ENCODE measurements around the gene PLXDC1. TPM values are rescaled to one million over a fixed set of nuclear protein-coding genes. Genes with fewer than 3 reads are reported as not detected.
A peak's percentile ranks its signal among the peaks of the same experiment; 100 is the strongest.

PLXDC1 gene
- 2.1 and 2.5 TPM in 2 replicates for total RNA-seq (ENCODE audit: low replicate concordance)

- H3K4me3 Mint-ChIP-seq: peak within 1 kb of the TSS; percentile 98
- Histone ChIP-seq H3K27ac (no peak within 1 kb of the TSS), H3K4me2 (peak within 1 kb of the TSS; percentile 99), H3K36me3 (no peaks in the 10 kb centered on the region), H4K20me1 (ENCODE audit: low read depth) (no peaks in the 10 kb centered on the region), H2AFZ (replicated peaks) (peak within 1 kb of the TSS; percentile 72), H3K4me3 (peak within 1 kb of the TSS; percentile 83), H3K4me1 (peaks cover 8% of the 10 kb centered on the region), H3F3A (ENCODE audit: low read depth) (peaks cover 13% of the 10 kb centered on the region), H3K79me2 (ENCODE audit: low read depth) (no peaks in the 10 kb centered on the region), H3K27me3 (peaks cover 38% of the 10 kb centered on the region), H3K9ac (no peak within 1 kb of the TSS), H3K9me3 (ENCODE audit: low read depth) (no peaks in the 10 kb centered on the region)
- no peak within 1 kb of the TSS for H3K27ac Mint-ChIP-seq
- H3K27me3 Mint-ChIP-seq (ENCODE audit: insufficient read depth, low read depth): peaks cover 68% of the 10 kb centered on the region
- peaks cover 13% of the 10 kb centered on the region for H3K9me3 Mint-ChIP-seq
- peaks cover 7% of the 10 kb centered on the region for H3K36me3 Mint-ChIP-seq
- H3K4me1 Mint-ChIP-seq: peaks cover 27% of the 10 kb centered on the region
- TF ChIP-seq EZH2 (IDR thresholded peaks at IDR 0.05): peak; percentile 50
- TF ChIP-seq, protein P1, sequence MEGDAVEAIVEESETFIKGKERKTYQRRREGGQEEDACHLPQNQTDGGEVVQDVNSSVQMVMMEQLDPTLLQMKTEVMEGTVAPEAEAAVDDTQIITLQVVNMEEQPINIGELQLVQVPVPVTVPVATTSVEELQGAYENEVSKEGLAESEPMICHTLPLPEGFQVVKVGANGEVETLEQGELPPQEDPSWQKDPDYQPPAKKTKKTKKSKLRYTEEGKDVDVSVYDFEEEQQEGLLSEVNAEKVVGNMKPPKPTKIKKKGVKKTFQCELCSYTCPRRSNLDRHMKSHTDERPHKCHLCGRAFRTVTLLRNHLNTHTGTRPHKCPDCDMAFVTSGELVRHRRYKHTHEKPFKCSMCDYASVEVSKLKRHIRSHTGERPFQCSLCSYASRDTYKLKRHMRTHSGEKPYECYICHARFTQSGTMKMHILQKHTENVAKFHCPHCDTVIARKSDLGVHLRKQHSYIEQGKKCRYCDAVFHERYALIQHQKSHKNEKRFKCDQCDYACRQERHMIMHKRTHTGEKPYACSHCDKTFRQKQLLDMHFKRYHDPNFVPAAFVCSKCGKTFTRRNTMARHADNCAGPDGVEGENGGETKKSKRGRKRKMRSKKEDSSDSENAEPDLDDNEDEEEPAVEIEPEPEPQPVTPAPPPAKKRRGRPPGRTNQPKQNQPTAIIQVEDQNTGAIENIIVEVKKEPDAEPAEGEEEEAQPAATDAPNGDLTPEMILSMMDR (IDR thresholded peaks at IDR 0.05): no peak
- DNase-seq (ENCODE audit: low spot score): peak; percentile 69
These were observed at the start of gene PLXDC1 for GRCh38 chr17:39151150-39151942. Gene PLXDC1 (minus strand): TSS chr17:39151637. CDS start chr17:39151437, 200 bp downstream.

- peaks cover 14% of the 10 kb centered on the region for H3K36me3 ChIP-seq
- no peak overlapping the region for H2AFZ ChIP-seq (replicated peaks)
- no peak for DNase-seq (ENCODE audit: low spot score)
- no peaks in the 10 kb centered on the region for H3K9me3 Mint-ChIP-seq
- H4K20me1 ChIP-seq (ENCODE audit: low read depth): peaks cover 21% of the 10 kb centered on the region
- no peaks in the 10 kb centered on the region for H3K9me3 ChIP-seq (ENCODE audit: low read depth)
- peaks cover 24% of the 10 kb centered on the region for H3K36me3 Mint-ChIP-seq
- peaks cover 40% of the 10 kb centered on the region for H3K79me2 ChIP-seq (ENCODE audit: low read depth)
- H3K9ac ChIP-seq: peak overlapping the region; percentile 99
- H3K4me3 Mint-ChIP-seq: peak overlapping the region; percentile 99
- H3K4me3 ChIP-seq: peak overlapping the region; percentile 73
- H3K4me1 ChIP-seq: peaks cover 26% of the 10 kb centered on the region
- peaks cover 73% of the 10 kb centered on the region for H3F3A ChIP-seq (ENCODE audit: low read depth)
- H3K27me3 ChIP-seq: no peaks in the 10 kb centered on the region
- peak overlapping the region; percentile 100 for H3K27ac ChIP-seq
- peak overlapping the region; percentile 81 for H3K27ac Mint-ChIP-seq
- peaks cover 30% of the 10 kb centered on the region for H3K4me1 Mint-ChIP-seq
- peak overlapping the region; percentile 98 for H3K4me2 ChIP-seq
- H3K27me3 Mint-ChIP-seq (ENCODE audit: insufficient read depth, low read depth): peaks cover 16% of the 10 kb centered on the region
- TF ChIP-seq EZH2phosphoT487 (IDR thresholded peaks at IDR 0.05) (no peak), EZH2 (IDR thresholded peaks at IDR 0.05) (no peak)
- TF ChIP-seq, protein P1 (IDR thresholded peaks at IDR 0.05): no peak
These were observed 49.6 kb upstream of the PLXDC1 start for GRCh38 chr17:39200957-39201510.

DNA sequence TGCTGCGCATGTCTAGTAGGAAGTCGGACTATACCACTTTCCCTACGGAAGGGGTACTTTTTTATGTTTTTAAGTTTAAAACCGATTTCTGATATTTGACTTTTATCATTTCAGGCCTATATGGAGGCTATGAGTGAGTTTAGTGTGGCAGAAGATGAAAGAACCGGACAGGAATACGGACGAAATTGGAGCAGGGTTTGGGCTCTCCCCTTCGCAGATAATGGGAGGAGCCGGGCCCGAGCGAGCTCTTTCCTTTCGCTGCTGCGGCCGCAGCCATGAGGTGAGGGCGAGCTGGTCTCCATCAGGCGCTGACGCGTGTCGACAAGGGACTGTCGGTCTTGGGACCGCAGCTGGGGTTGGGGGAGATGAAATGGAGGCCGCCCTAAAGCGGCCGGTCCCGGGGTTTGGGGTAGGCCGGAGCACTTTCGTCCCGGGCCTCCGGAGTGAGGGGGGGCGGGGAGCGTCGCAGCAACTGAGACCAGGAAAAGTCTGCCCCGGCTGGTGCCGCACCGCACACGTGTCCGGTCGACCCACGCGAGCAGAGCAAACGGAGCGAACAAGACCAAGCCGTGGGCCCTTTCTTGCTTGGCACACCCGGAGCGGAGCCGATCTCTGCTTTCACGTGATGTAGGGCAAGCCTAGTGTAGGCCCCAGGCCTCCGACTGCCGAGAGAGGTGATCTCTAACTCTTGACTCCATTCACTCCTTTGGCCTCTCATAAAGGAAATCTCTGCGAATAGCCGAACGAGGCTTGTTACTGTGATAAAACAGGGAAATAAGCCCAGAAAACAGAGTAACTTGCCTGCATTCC, 48.8 kb upstream of the PLXDC1 start, which contains the start of gene RPL19:
Gene RPL19, plus strand, starts transcription at position 214 of the 810 bp plus-strand sequence. Its CDS starts 62 bp downstream, at position 276.
- Mint-ChIP-seq H3K4me3 (peak within 1 kb of the TSS; percentile 99), H3K4me1 (peaks cover 33% of the 10 kb centered on the region), H3K36me3 (peaks cover 24% of the 10 kb centered on the region), H3K27me3 (ENCODE audit: insufficient read depth, low read depth) (peaks cover 19% of the 10 kb centered on the region), H3K27ac (peak within 1 kb of the TSS; percentile 100), H3K9me3 (no peaks in the 10 kb centered on the region)
- peak within 1 kb of the TSS; percentile 99 for H3K9ac ChIP-seq
- peak within 1 kb of the TSS; percentile 98 for H3K4me2 ChIP-seq
- H2AFZ ChIP-seq (replicated peaks): peak within 1 kb of the TSS; percentile 99
- peak within 1 kb of the TSS; percentile 73 for H3K4me3 ChIP-seq
- H3K4me1 ChIP-seq: peaks cover 33% of the 10 kb centered on the region
- H3K9me3 ChIP-seq (ENCODE audit: low read depth): no peaks in the 10 kb centered on the region
- peaks cover 71% of the 10 kb centered on the region for H3F3A ChIP-seq (ENCODE audit: low read depth)
- no peaks in the 10 kb centered on the region for H3K27me3 ChIP-seq
- TF ChIP-seq EZH2 (IDR thresholded peaks at IDR 0.05): no peak
- no peak for TF ChIP-seq EZH2phosphoT487 (IDR thresholded peaks at IDR 0.05)
- TF ChIP-seq, protein P1 (IDR thresholded peaks at IDR 0.05): no peak
- peaks cover 29% of the 10 kb centered on the region for H4K20me1 ChIP-seq (ENCODE audit: low read depth)
- H3K79me2 ChIP-seq (ENCODE audit: low read depth): peaks cover 48% of the 10 kb centered on the region
- peak within 1 kb of the TSS; percentile 100 for H3K27ac ChIP-seq
- H3K36me3 ChIP-seq: peaks cover 14% of the 10 kb centered on the region
- peak; percentile 90 for DNase-seq (ENCODE audit: low spot score)

Measured in neural progenitor cell (in vitro differentiated cells).